ENCODE results near the gene A4GALT. TPM values are rescaled to one million over a fixed set of nuclear protein-coding genes. Genes with fewer than 3 reads are reported as not detected.

The A4GALT gene, protein sequence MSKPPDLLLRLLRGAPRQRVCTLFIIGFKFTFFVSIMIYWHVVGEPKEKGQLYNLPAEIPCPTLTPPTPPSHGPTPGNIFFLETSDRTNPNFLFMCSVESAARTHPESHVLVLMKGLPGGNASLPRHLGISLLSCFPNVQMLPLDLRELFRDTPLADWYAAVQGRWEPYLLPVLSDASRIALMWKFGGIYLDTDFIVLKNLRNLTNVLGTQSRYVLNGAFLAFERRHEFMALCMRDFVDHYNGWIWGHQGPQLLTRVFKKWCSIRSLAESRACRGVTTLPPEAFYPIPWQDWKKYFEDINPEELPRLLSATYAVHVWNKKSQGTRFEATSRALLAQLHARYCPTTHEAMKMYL
- total RNA-seq = 16.9 and 18.4 TPM in 2 replicates

DNA sequence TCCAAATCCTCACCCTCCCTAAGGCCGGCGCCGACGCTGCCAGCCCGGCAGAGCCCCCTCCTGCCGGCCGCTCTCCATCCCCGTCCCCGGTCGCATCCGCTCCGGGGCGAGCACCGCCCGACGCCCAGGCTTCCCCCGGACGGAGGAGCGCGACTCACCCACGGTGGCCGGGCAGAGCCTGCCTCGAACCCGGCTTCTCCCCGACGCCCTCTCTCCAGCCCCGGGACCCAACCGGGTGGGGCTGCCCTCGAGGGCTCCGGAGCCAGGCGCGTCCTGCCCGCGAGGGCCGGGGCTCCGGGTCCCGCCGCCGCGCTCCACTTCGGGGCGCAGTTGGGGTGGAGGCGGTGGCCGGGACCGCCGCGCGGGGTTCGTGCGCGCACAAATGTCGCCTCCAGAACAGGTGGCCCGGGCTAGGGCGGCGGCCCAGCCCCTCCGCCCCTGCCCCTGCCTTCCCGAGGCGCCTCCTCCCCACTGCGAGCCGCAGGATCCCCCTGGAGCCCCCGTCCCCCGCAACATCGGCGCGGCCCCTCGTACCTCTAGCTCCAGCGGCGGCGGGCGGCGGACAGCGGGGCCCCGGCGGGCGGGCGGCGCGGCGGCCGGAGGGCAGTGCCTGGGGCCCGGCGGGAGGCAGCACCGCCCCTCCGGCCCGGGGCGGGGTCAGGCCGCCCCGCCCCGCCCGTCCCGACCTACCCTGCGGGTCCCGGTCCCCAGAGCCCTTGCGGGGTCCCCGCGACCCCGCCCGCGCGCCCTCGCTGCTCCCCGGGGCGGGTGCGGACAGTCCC, at the start of gene A4GALT:
TSS of gene A4GALT (minus strand) at position 608 of the 782 bp plus-strand sequence. CDS start 26,919 bp downstream, outside the sequence.
- TF ChIP-seq, protein P1, sequence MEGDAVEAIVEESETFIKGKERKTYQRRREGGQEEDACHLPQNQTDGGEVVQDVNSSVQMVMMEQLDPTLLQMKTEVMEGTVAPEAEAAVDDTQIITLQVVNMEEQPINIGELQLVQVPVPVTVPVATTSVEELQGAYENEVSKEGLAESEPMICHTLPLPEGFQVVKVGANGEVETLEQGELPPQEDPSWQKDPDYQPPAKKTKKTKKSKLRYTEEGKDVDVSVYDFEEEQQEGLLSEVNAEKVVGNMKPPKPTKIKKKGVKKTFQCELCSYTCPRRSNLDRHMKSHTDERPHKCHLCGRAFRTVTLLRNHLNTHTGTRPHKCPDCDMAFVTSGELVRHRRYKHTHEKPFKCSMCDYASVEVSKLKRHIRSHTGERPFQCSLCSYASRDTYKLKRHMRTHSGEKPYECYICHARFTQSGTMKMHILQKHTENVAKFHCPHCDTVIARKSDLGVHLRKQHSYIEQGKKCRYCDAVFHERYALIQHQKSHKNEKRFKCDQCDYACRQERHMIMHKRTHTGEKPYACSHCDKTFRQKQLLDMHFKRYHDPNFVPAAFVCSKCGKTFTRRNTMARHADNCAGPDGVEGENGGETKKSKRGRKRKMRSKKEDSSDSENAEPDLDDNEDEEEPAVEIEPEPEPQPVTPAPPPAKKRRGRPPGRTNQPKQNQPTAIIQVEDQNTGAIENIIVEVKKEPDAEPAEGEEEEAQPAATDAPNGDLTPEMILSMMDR (IDR thresholded peaks at IDR 0.05) = no peak
- Mint-ChIP-seq H3K36me3 (ENCODE audit: low read depth) (peaks cover 1% of the 10 kb centered on the region), H3K4me1 (peaks cover 48% of the 10 kb centered on the region), H3K27ac (no peak within 1 kb of the TSS), H3K4me3 (peak within 1 kb of the TSS; percentile 80), H3K9me3 (no peaks in the 10 kb centered on the region), H3K27me3 (peaks cover 30% of the 10 kb centered on the region)
- CTCF ChIA-PET = no interaction called here
- ATAC-seq (ENCODE audit: low read depth) = peak; percentile 41
- POLR2A ChIA-PET = interaction anchor here (0.6 to 1.7 kb wide), 3 partner anchors 9 to 65 kb away, joined by 3 to 4 read pairs (median 4); no protein-coding TSS in a partner anchor
- intact Hi-C loops (cut with micrococcal nuclease) = loop anchor here (10.0 kb wide), 1 partner anchor 54 kb away; no protein-coding TSS in a partner anchor
- DNase-seq = peak; percentile 35

DNA sequence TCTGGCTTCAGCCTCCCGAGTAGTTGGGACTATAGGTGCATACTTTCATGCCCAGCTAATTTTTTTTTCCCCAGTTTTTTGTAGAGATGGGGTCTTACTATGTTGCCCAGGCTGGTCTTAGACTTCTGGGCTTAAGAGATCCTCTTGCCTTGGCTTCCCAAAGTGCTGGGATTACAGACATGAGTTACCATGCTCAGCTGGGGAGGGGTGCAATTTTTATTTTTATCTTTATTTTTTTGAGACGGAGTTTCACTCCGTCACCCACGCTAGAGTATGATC, 49.7 kb upstream of the A4GALT start:
- Mint-ChIP-seq H3K9me3 (no peaks in the 10 kb centered on the region), H3K27ac (peak overlapping the region; percentile 41), H3K27me3 (no peaks in the 10 kb centered on the region), H3K36me3 (ENCODE audit: low read depth) (no peaks in the 10 kb centered on the region), H3K4me1 (peaks cover 58% of the 10 kb centered on the region), H3K4me3 (peak overlapping the region; percentile 77)
- POLR2A ChIA-PET = interaction anchor here (0.6 to 2.2 kb wide), 6 partner anchors 10 to 230 kb away, joined by 3 to 13 read pairs (median 6); partner anchors contain the start of gene POLDIP3
- CTCF ChIA-PET = no interaction called here
- DNase-seq (no peak), ATAC-seq (ENCODE audit: low read depth) (no peak)
- intact Hi-C loops (cut with micrococcal nuclease) = loop anchor here (10.0 kb wide), 2 partner anchors 46 to 344 kb away; partner anchors contain the start of genes A4GALT and BIK
- TF ChIP-seq, protein P1 (IDR thresholded peaks at IDR 0.05) = no peak

DNA sequence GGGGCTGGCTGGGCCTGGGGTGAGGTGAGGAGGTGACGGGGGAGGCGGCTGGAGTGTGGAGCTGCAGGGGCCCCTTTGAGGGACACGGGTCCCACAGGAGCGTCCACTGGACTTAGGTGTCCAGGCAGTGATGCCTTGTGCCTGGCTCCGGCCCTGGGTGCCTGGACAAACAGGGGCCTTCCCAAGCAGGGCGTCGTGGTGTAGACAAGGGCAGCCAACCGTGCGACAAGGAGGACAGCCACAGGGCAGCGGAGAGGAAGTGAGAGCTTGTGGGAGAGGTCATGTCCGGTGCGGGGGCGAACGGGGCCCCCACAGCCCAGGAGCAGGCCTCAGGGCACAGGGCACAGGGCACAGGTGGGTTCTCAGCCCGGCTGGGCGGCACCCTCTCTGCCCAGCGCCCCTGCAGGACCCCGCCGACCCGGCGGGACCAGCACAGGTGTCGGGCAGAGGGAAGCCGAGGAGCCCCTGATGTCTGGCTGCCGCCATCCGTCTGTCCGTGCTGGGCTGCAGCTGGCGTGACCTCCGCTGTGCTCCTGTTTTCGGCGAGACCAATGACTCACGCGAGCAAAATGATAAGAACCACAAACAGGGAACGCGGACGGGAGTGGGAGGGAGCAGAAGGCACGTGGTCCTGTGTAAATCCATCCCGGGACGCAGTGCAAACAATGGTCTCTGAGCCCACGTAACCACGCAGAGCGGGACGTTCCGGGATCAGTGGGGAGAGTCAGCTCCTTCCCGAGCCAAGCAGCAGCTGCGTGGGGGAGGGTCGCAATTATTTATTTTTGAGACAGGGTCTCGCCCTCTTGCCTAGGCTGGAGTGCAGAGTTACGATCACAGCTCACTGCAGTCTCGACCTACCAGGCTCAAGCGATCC, 49.1 kb upstream of the A4GALT start:
- TF ChIP-seq, protein P1 (IDR thresholded peaks at IDR 0.05) = no peak
- POLR2A ChIA-PET = interaction anchor here (0.6 to 2.2 kb wide), 10 partner anchors 9 to 230 kb away, joined by 3 to 13 read pairs (median 5); partner anchors contain the start of gene POLDIP3

DNA sequence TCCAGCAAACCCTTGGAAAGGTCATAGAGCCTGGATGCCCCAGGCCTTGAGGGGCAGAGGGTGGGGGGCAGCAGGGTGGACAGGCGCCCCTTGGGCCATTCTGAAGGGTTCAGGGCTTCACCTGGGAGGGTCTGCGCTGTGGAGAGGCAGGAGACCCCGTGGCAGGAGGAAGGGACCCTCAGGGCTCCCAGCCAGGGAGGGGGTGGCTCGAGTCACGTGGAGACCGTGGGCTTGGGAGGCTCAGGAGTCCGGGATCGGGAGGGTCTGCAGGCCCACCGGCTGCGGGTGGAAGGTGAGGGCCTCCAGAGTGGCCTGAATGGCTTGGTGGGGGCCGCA, 48.5 kb upstream of the A4GALT start:
- Mint-ChIP-seq H3K27ac (no peak overlapping the region), H3K36me3 (ENCODE audit: low read depth) (no peaks in the 10 kb centered on the region), H3K9me3 (no peaks in the 10 kb centered on the region), H3K27me3 (no peaks in the 10 kb centered on the region), H3K4me3 (peak overlapping the region; percentile 64), H3K4me1 (peaks cover 66% of the 10 kb centered on the region)
- ATAC-seq (ENCODE audit: low read depth) = no peak
- ChIA-PET POLR2A (interaction anchor here (1.0 to 2.2 kb wide), 7 partner anchors 9 to 154 kb away, joined by 3 to 13 read pairs (median 5); partner anchors contain the start of gene POLDIP3), CTCF (no interaction called here)
- no peak for DNase-seq
- TF ChIP-seq, protein P1 (IDR thresholded peaks at IDR 0.05) = no peak
- intact Hi-C loops (cut with micrococcal nuclease) = loop anchor here (2.0 kb wide), 2 partner anchors 16 to 106 kb away; no protein-coding TSS in a partner anchor

More for the DNA sequence above, 49.1 kb upstream of the A4GALT start:
- ATAC-seq (ENCODE audit: low read depth) = peak; percentile 91
- Mint-ChIP-seq H3K27ac (peak overlapping the region; percentile 70), H3K36me3 (ENCODE audit: low read depth) (no peaks in the 10 kb centered on the region), H3K4me3 (peak overlapping the region; percentile 77), H3K4me1 (peaks cover 63% of the 10 kb centered on the region), H3K27me3 (no peaks in the 10 kb centered on the region), H3K9me3 (no peaks in the 10 kb centered on the region)
- DNase-seq = peak; percentile 62
- intact Hi-C loops (cut with micrococcal nuclease) = loop anchor here (2.0 to 10.0 kb wide), 4 partner anchors 17 to 345 kb away; partner anchors contain the start of genes A4GALT and BIK
- CTCF ChIA-PET = no interaction called here

All from activated B cell treated with CpG ODN at 0.5 μM for 24 hours (primary cell).